Ishikawa (cell line): ENCODE measurements around the gene HSPBAP1.

Experiments
- CEBPB ChIP-seq: IDR thresholded peaks from 2 replicates; pipeline ENCODE4 v1.6.1; 2012
- CREB1 ChIP-seq: IDR thresholded peaks from 2 replicates; pipeline ENCODE4 v1.6.1; 2012; ENCODE audit warnings: low read depth
- EGR1 ChIP-seq: IDR thresholded peaks from 2 replicates; pipeline ENCODE4 v1.6.1; 2012
- EP300 ChIP-seq: IDR thresholded peaks from 2 replicates; pipeline ENCODE4 v1.6.1; 2012; ENCODE audit warnings: borderline replicate concordance
- FOXM1 ChIP-seq: IDR thresholded peaks from 2 replicates; pipeline ENCODE4 v1.6.1; 2012; ENCODE audit warnings: low read depth, borderline replicate concordance
- MAX ChIP-seq: IDR thresholded peaks from 2 replicates; pipeline ENCODE4 v1.6.1; 2012
- NFIC ChIP-seq: IDR thresholded peaks from 2 replicates; pipeline ENCODE4 v1.6.1; 2012
- RAD21 ChIP-seq: IDR thresholded peaks from 2 replicates; pipeline ENCODE4 v1.6.1; 2012; ENCODE audit warnings: low read depth
- REST ChIP-seq: IDR thresholded peaks from 2 replicates; pipeline ENCODE4 v1.6.1; 2012; ENCODE audit warnings: low read depth, mild to moderate bottlenecking
- TAF1 ChIP-seq: IDR thresholded peaks from 2 replicates; pipeline ENCODE4 v1.6.1; 2012; ENCODE audit warnings: low read depth, mild to moderate bottlenecking
- TCF12 ChIP-seq: IDR thresholded peaks from 2 replicates; pipeline ENCODE4 v1.6.1; 2012; ENCODE audit warnings: low read depth
- TEAD4 ChIP-seq: IDR thresholded peaks from 2 replicates; pipeline ENCODE4 v1.6.1; 2012
- YY1 ChIP-seq: IDR thresholded peaks from 2 replicates; pipeline ENCODE4 v1.6.1; 2012; ENCODE audit warnings: low read depth
- ZBTB7A ChIP-seq: IDR thresholded peaks from 2 replicates; pipeline ENCODE4 v1.6.1; 2012; ENCODE audit warnings: low read depth
- TF ChIP-seq, protein P1 (sequence below): IDR thresholded peaks from 2 replicates; pipeline ENCODE4 v1.6.1; 2012

HSPBAP1 gene

GRCh38 chr3:122739172-122739571, 54.5 kb downstream of the HSPBAP1 start:
- TF ChIP-seq, protein P1, sequence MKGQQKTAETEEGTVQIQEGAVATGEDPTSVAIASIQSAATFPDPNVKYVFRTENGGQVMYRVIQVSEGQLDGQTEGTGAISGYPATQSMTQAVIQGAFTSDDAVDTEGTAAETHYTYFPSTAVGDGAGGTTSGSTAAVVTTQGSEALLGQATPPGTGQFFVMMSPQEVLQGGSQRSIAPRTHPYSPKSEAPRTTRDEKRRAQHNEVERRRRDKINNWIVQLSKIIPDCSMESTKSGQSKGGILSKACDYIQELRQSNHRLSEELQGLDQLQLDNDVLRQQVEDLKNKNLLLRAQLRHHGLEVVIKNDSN: no peak
- TF ChIP-seq EP300 (no peak), REST (no peak), TAF1 (no peak), RAD21 (no peak), EGR1 (no peak), NFIC (no peak), TCF12 (no peak), TEAD4 (no peak), MAX (no peak), ZBTB7A (no peak), CEBPB (no peak), CREB1 (no peak), FOXM1 (no peak)

- TF ChIP-seq TAF1 (no peak), MAX (no peak), FOXM1 (no peak)
Measured at GRCh38 chr3:122730240-122730639, 63.4 kb downstream of the HSPBAP1 start.

GRCh38 chr3:122728756-122729514, 64.7 kb downstream of the HSPBAP1 start:
- TF ChIP-seq CREB1 (no peak), TCF12 (no peak), FOXM1 (no peak), EP300 (no peak), YY1 (no peak), REST (no peak), TEAD4 (no peak), RAD21 (no peak), MAX (no peak), CEBPB (no peak), TAF1 (no peak), NFIC (no peak), ZBTB7A (no peak), EGR1 (no peak)
- TF ChIP-seq, protein P1: no peak

DNA sequence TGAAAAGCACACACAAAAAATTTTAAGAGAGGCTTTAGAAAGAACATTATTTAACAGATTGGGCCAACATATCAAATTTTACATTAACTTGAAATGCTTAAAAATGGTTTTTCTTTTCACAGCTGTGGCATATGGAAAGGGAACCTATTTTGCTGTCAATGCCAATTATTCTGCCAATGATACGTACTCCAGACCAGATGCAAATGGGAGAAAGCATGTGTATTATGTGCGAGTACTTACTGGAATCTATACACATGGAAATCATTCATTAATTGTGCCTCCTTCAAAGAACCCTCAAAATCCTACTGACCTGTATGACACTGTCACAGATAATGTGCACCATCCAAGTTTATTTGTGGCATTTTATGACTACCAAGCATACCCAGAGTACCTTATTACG, 65.4 kb downstream of the HSPBAP1 start:
- TF ChIP-seq REST (no peak), RAD21 (no peak), CEBPB (no peak), FOXM1 (no peak), EGR1 (no peak), TEAD4 (no peak), NFIC (no peak), MAX (no peak), TAF1 (no peak), TCF12 (no peak), CREB1 (no peak), YY1 (no peak), EP300 (no peak), ZBTB7A (no peak)
- TF ChIP-seq, protein P1: no peak
